Panc1 (cell line): ENCODE results near the gene TIAM2. TPM values are rescaled to one million over a fixed set of nuclear protein-coding genes. Genes with fewer than 3 reads are reported as not detected.

ENCODE experiments used
- ATAC-seq: fragments of 200-7000 bp; cut with Tn5 transposase; 2 replicates; pipeline ENCODE4 v1.9.1; 2020; ENCODE audit warnings: mild to moderate bottlenecking, moderate library complexity
- BruUV-seq: library from RNA; stranded (reverse); fragments of 400-500 nt; replicated peaks from 2 replicates; lab custom pipeline; 2021; lab: Mats Ljungman, UMichigan
- CTCF ChIA-PET: fragments of 300-600 bp; sonication (Branson Sonifier 250); formaldehyde crosslinking; loops from one replicate; lab custom pipeline; 2022; ENCODE audit warnings: antibody characterized with exemption; lab: Charles Lee
- POLR2A ChIA-PET: fragments of 300-600 bp; sonication (Branson Sonifier 250); formaldehyde crosslinking; loops from one replicate; lab custom pipeline; 2022; ENCODE audit warnings: antibody characterized with exemption; lab: Charles Lee
- DNase-seq: peaks from one replicate; pipeline ENCODE4 v3.0.0-alpha.2; 2010; ENCODE audit warnings: low read depth, low spot score
- H3K27ac ChIP-seq: 2 replicates; pipeline ENCODE4 v1.5.1; 2011; ENCODE audit warnings: mild to moderate bottlenecking, low read length, inconsistent platforms
- H3K27me3 ChIP-seq: fragments of 200-500 bp; sonication (Bioruptor generic); 2 replicates; pipeline ENCODE4 v1.6.0; 2014; ENCODE audit warnings: low read length, inconsistent platforms; ENCODE audit not compliant: control insufficient read depth, insufficient read depth
- H3K36me3 ChIP-seq: fragments of 200-500 bp; sonication (Bioruptor generic); 2 replicates; pipeline ENCODE4 v1.5.1; 2014; ENCODE audit warnings: inconsistent platforms, mild to moderate bottlenecking, low read length, moderate library complexity; ENCODE audit not compliant: control insufficient read depth, insufficient read depth
- H3K4me1 ChIP-seq: 2 replicates; pipeline ENCODE4 v1.5.1; 2011; ENCODE audit warnings: inconsistent platforms, mild to moderate bottlenecking, low read length, moderate library complexity; ENCODE audit not compliant: control insufficient read depth, insufficient read depth
- H3K4me3 ChIP-seq, 2 experiments: 2 replicates each; pipeline ENCODE4 v1.5.1; 2011 to 2012; ENCODE audit warnings: low read depth in 2 of 2, low read length in 2 of 2, mild to moderate bottlenecking in 2 of 2, inconsistent platforms in 1 of 2, moderate library complexity in 1 of 2
- H3K9me3 ChIP-seq: fragments of 200-500 bp; sonication (Bioruptor generic); 2 replicates; pipeline ENCODE4 v1.5.1; 2014; ENCODE audit warnings: low read depth, mild to moderate bottlenecking, inconsistent platforms, low read length, moderate library complexity; ENCODE audit not compliant: control insufficient read depth, insufficient read depth
- POLR2AphosphoS5 ChIP-seq: IDR thresholded peaks from 2 replicates; pipeline ENCODE4 v1.6.1; 2012; ENCODE audit warnings: mild to moderate bottlenecking, low read depth, low read length, moderate library complexity
- SIN3A ChIP-seq: IDR thresholded peaks from 2 replicates; pipeline ENCODE4 v1.6.1; 2012; ENCODE audit warnings: low read depth, mild to moderate bottlenecking, low read length, moderate library complexity, borderline replicate concordance; ENCODE audit not compliant: insufficient read depth
- TCF7L2 ChIP-seq: IDR thresholded peaks from 2 replicates; pipeline ENCODE4 v1.6.1; 2011; ENCODE audit warnings: mild to moderate bottlenecking, low read depth, low read length, inconsistent platforms
- in situ Hi-C: cut with HindIII; loops from 2 replicates; pipeline ENCODE4 v1.10.0; 2016; ENCODE audit warnings: low sequenced_read_pairs, low pct_unique_long_range_greater_than_20kb
- intact Hi-C: fragments of 100-400 bp; cut with micrococcal nuclease; formaldehyde crosslinking; loops from one replicate; pipeline ENCODE4 v1.10.0; 2022; ENCODE audit not compliant: unreplicated experiment
- total RNA-seq: library from RNA; stranded (reverse); gene quantifications from one replicate; pipeline ENCODE4 v1.2.1, GENCODE V29; 2021; ENCODE audit not compliant: unreplicated experiment
- TF ChIP-seq, protein P1 (sequence below): fragments of 450-650 bp; IDR thresholded peaks from 2 replicates; pipeline ENCODE4 v1.5.1; 2017; ENCODE audit warnings: mild to moderate bottlenecking
- TF ChIP-seq, protein P2 (sequence below), 2 experiments: IDR thresholded peaks; 2 replicates each; pipeline ENCODE4 v1.6.1; 2011 to 2012; ENCODE audit warnings: low read depth in 2 of 2, control low read depth in 1 of 2, low read length in 1 of 2, mild to moderate bottlenecking in 1 of 2, moderate library complexity in 1 of 2; ENCODE audit not compliant: insufficient read depth in 1 of 2

TIAM2 gene
- total RNA-seq, 1 experiment from 2014 or later: 14.9 TPM

DNA sequence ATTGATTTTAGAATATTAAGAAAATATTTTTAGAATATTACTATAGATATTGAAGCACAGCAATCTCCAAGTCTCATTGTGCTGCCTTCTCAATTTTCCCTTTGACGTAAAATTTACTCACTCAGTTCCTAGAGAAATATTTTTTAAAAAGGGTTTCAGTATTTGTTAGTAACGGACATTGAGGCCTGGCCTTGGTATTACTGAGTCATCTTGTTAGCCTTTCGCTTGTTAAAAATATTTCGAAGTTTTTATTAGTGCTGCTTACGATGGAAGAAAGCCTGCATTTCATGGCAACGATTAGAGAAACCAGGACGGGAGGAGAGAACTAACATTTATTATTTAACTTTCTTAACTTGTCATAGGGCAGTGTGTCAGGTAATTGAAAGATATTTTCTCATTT, 82.2 kb downstream of the TIAM2 start:
- in situ Hi-C loops (no loop called here), intact Hi-C loops (no loop called here)
- ChIA-PET POLR2A (no interaction called here), CTCF (no interaction called here)
- H3K4me3 ChIP-seq: no peak overlapping the region
- DNase-seq (no peak), ATAC-seq (no peak)
- peaks cover 6% of the 10 kb centered on the region; the same call in 1 of the 2 replicates for H3K4me1 ChIP-seq
- H3K27me3 ChIP-seq: no peaks in the 10 kb centered on the region
- peak overlapping the region; percentile 31; the same call in 1 of the 2 replicates for H3K27ac ChIP-seq
- no peaks in the 10 kb centered on the region for H3K36me3 ChIP-seq
- no TSS peak for BruUV-seq
- H3K9me3 ChIP-seq: no peaks in the 10 kb centered on the region
- TF ChIP-seq, protein P1, sequence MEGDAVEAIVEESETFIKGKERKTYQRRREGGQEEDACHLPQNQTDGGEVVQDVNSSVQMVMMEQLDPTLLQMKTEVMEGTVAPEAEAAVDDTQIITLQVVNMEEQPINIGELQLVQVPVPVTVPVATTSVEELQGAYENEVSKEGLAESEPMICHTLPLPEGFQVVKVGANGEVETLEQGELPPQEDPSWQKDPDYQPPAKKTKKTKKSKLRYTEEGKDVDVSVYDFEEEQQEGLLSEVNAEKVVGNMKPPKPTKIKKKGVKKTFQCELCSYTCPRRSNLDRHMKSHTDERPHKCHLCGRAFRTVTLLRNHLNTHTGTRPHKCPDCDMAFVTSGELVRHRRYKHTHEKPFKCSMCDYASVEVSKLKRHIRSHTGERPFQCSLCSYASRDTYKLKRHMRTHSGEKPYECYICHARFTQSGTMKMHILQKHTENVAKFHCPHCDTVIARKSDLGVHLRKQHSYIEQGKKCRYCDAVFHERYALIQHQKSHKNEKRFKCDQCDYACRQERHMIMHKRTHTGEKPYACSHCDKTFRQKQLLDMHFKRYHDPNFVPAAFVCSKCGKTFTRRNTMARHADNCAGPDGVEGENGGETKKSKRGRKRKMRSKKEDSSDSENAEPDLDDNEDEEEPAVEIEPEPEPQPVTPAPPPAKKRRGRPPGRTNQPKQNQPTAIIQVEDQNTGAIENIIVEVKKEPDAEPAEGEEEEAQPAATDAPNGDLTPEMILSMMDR: no peak
- TF ChIP-seq POLR2AphosphoS5 (no peak), SIN3A (no peak), TCF7L2 (no peak)
- TF ChIP-seq, protein P2, sequence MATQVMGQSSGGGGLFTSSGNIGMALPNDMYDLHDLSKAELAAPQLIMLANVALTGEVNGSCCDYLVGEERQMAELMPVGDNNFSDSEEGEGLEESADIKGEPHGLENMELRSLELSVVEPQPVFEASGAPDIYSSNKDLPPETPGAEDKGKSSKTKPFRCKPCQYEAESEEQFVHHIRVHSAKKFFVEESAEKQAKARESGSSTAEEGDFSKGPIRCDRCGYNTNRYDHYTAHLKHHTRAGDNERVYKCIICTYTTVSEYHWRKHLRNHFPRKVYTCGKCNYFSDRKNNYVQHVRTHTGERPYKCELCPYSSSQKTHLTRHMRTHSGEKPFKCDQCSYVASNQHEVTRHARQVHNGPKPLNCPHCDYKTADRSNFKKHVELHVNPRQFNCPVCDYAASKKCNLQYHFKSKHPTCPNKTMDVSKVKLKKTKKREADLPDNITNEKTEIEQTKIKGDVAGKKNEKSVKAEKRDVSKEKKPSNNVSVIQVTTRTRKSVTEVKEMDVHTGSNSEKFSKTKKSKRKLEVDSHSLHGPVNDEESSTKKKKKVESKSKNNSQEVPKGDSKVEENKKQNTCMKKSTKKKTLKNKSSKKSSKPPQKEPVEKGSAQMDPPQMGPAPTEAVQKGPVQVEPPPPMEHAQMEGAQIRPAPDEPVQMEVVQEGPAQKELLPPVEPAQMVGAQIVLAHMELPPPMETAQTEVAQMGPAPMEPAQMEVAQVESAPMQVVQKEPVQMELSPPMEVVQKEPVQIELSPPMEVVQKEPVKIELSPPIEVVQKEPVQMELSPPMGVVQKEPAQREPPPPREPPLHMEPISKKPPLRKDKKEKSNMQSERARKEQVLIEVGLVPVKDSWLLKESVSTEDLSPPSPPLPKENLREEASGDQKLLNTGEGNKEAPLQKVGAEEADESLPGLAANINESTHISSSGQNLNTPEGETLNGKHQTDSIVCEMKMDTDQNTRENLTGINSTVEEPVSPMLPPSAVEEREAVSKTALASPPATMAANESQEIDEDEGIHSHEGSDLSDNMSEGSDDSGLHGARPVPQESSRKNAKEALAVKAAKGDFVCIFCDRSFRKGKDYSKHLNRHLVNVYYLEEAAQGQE (IDR thresholded peaks at IDR 0.05; ENCODE audit: insufficient read depth in 1 of 2, low read depth in 2 of 2, low read length in 1 of 2): no peak

DNA sequence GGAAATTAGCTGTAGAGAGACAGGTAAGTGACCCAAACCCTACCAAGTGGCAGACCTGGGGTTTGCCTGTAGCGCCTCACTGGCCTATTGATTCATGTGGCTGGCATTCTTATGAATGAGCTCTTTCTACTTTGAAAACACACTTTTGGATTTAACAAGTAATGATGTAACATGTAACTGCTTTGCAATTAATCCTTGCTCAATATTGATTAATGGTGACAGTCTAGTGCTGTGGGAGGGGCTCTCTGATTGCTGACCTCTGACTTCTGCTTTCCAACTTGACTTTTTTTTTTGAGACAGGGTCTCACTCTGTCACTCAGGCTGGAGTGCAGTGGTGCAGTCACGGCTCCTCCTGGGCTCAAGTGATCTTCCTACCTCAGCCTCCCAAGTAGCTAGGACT, 82.7 kb downstream of the TIAM2 start:
- TF ChIP-seq SIN3A: no peak
- no peak for TF ChIP-seq TCF7L2
- TF ChIP-seq, protein P1: no peak
- TF ChIP-seq POLR2AphosphoS5: no peak
- TF ChIP-seq, protein P2 (IDR thresholded peaks at IDR 0.05; ENCODE audit: insufficient read depth in 1 of 2, low read depth in 2 of 2, low read length in 1 of 2): no peak
- no peak for DNase-seq
- H3K9me3 ChIP-seq: no peaks in the 10 kb centered on the region
- ChIA-PET POLR2A (no interaction called here), CTCF (interaction anchor here (0.7 kb wide), 1 partner anchor 35 kb away, joined by 3 read pairs; no protein-coding TSS in a partner anchor)
- H3K4me3 ChIP-seq: no peak overlapping the region
- BruUV-seq: no TSS peak
- peak overlapping the region; percentile 31; the same call in 1 of the 2 replicates for H3K27ac ChIP-seq
- H3K4me1 ChIP-seq: peaks cover 6% of the 10 kb centered on the region; the same call in 1 of the 2 replicates
- no peak for ATAC-seq
- in situ Hi-C loops: no loop called here
- no peaks in the 10 kb centered on the region for H3K36me3 ChIP-seq
- intact Hi-C loops: no loop called here
- no peaks in the 10 kb centered on the region for H3K27me3 ChIP-seq
